NK-92 (cell line): ENCODE data around the gene DHX35.

Experiments
- DNase-seq: peaks from one replicate; lab custom pipeline; 2025; ENCODE audit not compliant: unreplicated experiment; lab: John Stamatoyannopoulos, UW

Gene DHX35

GRCh38 chr20:38962044-38962927 lies at the start of gene DHX35:
DHX35 (plus strand) TSS chr20:38962344; CDS start chr20:38962368, 24 bp downstream.
- peak; percentile 82 for DNase-seq

- DNase-seq: no peak
Observed at GRCh38 chr20:38915355-38915754, 46.8 kb upstream of the DHX35 start.

GRCh38 chr20:38917657-38918056 lies 44.5 kb upstream of the DHX35 start:
- no peak for DNase-seq

- DNase-seq: no peak
Observed at GRCh38 chr20:38918172-38918571, 44.0 kb upstream of the DHX35 start.

GRCh38 chr20:38919683-38920082 lies 42.5 kb upstream of the DHX35 start:
- DNase-seq: no peak

- DNase-seq: no peak
Observed at GRCh38 chr20:38920411-38920810, 41.7 kb upstream of the DHX35 start.

- DNase-seq: no peak
Observed at GRCh38 chr20:38920851-38921250, 41.3 kb upstream of the DHX35 start.

GRCh38 chr20:38924718-38925117 lies 37.4 kb upstream of the DHX35 start:
- no peak for DNase-seq

GRCh38 chr20:38926142-38926933 lies 35.8 kb upstream of the DHX35 start, which contains the start of gene FAM83D:
FAM83D (plus strand) TSS chr20:38926417; CDS start chr20:38926443, 26 bp downstream.
- DNase-seq: peak; percentile 50

GRCh38 chr20:38926934-38927616 lies 35.1 kb upstream of the DHX35 start:
- DNase-seq: no peak

- no peak for DNase-seq
Observed at GRCh38 chr20:38927902-38928578, 34.1 kb upstream of the DHX35 start.

GRCh38 chr20:38930242-38930569 lies 31.9 kb upstream of the DHX35 start:
- no peak for DNase-seq

- no peak for DNase-seq
Observed at GRCh38 chr20:38931984-38932383, 30.2 kb upstream of the DHX35 start.

- DNase-seq: no peak
Observed at GRCh38 chr20:38932457-38933120, 29.6 kb upstream of the DHX35 start.

GRCh38 chr20:38934530-38934929 lies 27.6 kb upstream of the DHX35 start:
- DNase-seq: no peak

GRCh38 chr20:38935285-38935684 lies 26.9 kb upstream of the DHX35 start:
- no peak for DNase-seq

- DNase-seq: no peak
Observed at GRCh38 chr20:38935967-38936407, 26.2 kb upstream of the DHX35 start.

- no peak for DNase-seq
Observed at GRCh38 chr20:38937000-38937399, 25.1 kb upstream of the DHX35 start.

- DNase-seq: no peak
Observed at GRCh38 chr20:38937978-38938473, 24.1 kb upstream of the DHX35 start.

GRCh38 chr20:38939686-38940085 lies 22.5 kb upstream of the DHX35 start:
- no peak for DNase-seq
